Fibroblast of lung (primary cell): ENCODE results near the gene TMEM240.

Experiments used
- CTCF ChIP-seq, 2 donors: IDR thresholded peaks in 1 of 2; conservative IDR thresholded peaks in 1 of 2; 1 replicate in 1 of 2; 2 replicates in 1 of 2; pipeline ENCODE4 v1.5.1; 2011 to 2012; ENCODE audit warnings: low read length in 2 of 2, control low read depth in 1 of 2, inconsistent platforms in 1 of 2, low read depth in 1 of 2, mild to moderate bottlenecking in 1 of 2
- EZH2 ChIP-seq: IDR thresholded peaks from 2 replicates; pipeline ENCODE4 v1.5.1; 2012; ENCODE audit warnings: low read length, control low read depth, mild to moderate bottlenecking; ENCODE audit errors: missing control alignments

GRCh38 chr1:1543706-1544099 lies 3.3 kb upstream of the TMEM240 start:
- TF ChIP-seq CTCF (conservative IDR thresholded peaks at IDR 0.05 in 1 of 2, IDR thresholded peaks at IDR 0.05 in 1 of 2; ENCODE audit: low read depth in 1 of 2, low read length in 2 of 2) (no peak), EZH2 (no peak)
